A673 (cell line): Measurements from ENCODE around the gene IQGAP2.

Experiments used
- EZH2 ChIP-seq: fragments of 200-600 bp; sonication (generic); IDR thresholded peaks from 2 replicates; pipeline ENCODE4 v1.6.1; 2017; ENCODE audit warnings: borderline replicate concordance, low read depth, mild to moderate bottlenecking, mixed read lengths, antibody characterized with exemption, low read length; ENCODE audit not compliant: poor library complexity, severe bottlenecking
- TF ChIP-seq, protein P1 (sequence below): fragments of 300-800, 200-600 bp; sonication (generic); conservative IDR thresholded peaks from 2 replicates; pipeline ENCODE4 v1.5.1; 2017; ENCODE audit warnings: low read depth, mild to moderate bottlenecking, antibody characterized with exemption, low read length, moderate library complexity, mixed read lengths

DNA sequence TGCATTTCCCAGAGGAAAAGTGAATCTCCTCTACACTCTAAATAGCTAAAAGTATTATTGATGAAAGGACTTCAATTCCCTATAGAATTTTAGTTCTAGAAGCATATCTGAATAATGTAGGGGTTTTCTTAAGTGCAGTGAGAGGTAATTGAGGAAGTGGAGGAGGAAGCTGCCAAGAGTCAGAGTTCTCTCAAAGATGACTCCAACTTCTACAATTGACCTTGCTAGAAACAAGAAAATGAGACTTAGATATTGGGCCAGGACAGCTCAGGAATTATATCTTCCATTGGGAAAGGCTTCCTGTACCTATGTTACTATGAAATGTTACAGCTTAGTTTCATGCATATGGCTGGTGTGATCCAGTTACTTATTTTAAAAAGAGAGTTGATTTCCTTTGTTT, 302.5 kb downstream of the IQGAP2 start:
- no peak for TF ChIP-seq EZH2
- TF ChIP-seq, protein P1, sequence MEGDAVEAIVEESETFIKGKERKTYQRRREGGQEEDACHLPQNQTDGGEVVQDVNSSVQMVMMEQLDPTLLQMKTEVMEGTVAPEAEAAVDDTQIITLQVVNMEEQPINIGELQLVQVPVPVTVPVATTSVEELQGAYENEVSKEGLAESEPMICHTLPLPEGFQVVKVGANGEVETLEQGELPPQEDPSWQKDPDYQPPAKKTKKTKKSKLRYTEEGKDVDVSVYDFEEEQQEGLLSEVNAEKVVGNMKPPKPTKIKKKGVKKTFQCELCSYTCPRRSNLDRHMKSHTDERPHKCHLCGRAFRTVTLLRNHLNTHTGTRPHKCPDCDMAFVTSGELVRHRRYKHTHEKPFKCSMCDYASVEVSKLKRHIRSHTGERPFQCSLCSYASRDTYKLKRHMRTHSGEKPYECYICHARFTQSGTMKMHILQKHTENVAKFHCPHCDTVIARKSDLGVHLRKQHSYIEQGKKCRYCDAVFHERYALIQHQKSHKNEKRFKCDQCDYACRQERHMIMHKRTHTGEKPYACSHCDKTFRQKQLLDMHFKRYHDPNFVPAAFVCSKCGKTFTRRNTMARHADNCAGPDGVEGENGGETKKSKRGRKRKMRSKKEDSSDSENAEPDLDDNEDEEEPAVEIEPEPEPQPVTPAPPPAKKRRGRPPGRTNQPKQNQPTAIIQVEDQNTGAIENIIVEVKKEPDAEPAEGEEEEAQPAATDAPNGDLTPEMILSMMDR = no peak
